Skeletal muscle cell (primary cell): ENCODE data around the gene ECI2.
"Not testable (repeated sequence)": the region's sequence is repeated elsewhere in the genome, so short reads cannot be mapped to it uniquely, and the experiment has no call there.

Experiments used
- DNase-seq: peaks from one replicate; pipeline ENCODE4 v3.0.0-alpha.2; 2010; ENCODE audit warnings: low read depth
- H3K4me3 ChIP-seq: 2 replicates; pipeline ENCODE4 v1.5.1; 2011; ENCODE audit warnings: low read depth, mild to moderate bottlenecking, control low read depth, low read length, moderate library complexity

The ECI2 gene

DNA sequence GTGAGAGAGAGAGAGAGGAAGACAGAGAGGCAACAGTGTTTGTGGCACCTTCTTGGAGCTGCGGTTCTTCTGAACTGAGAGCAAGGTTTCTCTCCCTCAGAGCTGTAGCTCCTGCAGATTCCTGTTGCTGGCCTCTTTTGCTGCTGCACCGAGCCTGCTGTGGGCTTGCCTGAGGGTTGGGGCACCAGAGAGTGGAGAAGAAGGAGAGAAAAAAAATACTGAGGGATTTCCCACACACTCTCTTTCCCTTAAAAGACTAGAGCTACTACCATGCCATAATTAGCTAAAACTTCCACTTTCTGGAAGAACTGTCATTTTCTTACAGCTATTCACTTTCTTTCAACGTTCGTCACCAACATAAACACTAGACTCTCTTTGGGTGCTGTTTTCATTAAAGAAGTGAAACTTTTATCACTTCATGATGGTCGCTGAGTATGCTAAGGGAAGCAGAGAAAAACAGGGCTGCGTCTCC, 18.2 kb upstream of the ECI2 start:
- no peak overlapping the region for H3K4me3 ChIP-seq
- DNase-seq: no peak

DNA sequence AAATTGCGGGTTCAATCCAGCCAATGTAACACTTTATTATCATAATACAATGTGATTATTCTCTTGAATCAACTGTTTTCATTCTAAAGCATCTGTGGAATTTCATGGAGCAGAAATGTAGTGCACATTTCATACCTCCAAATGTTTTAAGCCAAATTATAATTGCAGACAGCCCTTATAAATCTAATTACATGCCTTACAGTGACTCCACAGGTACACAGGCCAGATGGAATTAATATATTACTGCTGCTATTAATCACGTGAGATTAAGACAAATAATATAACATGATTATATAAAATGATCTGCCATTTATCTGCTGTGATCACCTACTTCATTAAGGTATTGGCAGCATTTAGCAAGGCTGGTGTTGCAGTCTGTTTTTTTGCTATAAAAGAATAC, 9.7 kb upstream of the ECI2 start:
- no peak overlapping the region for H3K4me3 ChIP-seq
- DNase-seq: no peak

DNA sequence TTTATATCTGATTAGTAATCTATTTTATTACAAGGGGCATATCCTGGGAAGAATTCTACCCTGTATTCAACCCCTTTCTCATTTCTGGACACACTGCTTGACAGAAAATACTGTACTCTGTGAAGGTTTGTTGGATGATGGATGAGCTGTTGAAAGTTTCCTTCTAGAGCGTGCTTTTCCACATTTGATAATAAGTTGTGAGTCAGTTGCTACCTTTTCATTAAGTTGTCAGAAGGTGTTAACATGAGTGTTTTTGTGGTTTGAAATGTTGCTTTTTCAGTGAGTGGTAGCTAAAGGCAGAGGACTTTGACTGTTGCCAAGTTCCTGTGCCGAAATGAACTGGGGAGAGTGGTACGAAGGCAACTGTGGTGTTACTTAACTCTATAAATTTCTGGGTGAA, 3.9 kb upstream of the ECI2 start:
- no peak for DNase-seq
- no peak overlapping the region for H3K4me3 ChIP-seq

DNA sequence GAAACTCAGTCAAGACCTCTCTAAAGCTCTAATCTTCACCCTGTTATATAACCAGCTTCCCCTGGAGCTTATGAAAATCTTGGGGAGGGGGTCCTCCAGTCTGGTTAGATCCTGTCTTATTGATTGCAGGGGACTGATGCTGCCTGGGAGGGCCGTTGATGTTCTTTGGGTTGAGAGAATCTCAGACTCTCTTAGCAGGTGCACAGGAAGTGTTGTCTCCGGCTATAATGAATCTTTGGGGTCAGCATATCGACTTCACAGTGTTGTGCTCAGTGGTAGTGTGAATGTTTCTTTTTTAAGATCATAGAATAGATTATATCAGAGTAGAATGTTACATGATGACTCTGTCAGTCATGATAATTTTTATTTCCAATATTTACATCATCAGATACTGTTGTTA, 2.8 kb upstream of the ECI2 start:
- no peak overlapping the region for H3K4me3 ChIP-seq
- DNase-seq: no peak

GRCh38 chr6:4136354-4136831, 1.0 kb upstream of the ECI2 start:
- no peak for DNase-seq
- H3K4me3 ChIP-seq: peak overlapping the region; percentile 59

DNA sequence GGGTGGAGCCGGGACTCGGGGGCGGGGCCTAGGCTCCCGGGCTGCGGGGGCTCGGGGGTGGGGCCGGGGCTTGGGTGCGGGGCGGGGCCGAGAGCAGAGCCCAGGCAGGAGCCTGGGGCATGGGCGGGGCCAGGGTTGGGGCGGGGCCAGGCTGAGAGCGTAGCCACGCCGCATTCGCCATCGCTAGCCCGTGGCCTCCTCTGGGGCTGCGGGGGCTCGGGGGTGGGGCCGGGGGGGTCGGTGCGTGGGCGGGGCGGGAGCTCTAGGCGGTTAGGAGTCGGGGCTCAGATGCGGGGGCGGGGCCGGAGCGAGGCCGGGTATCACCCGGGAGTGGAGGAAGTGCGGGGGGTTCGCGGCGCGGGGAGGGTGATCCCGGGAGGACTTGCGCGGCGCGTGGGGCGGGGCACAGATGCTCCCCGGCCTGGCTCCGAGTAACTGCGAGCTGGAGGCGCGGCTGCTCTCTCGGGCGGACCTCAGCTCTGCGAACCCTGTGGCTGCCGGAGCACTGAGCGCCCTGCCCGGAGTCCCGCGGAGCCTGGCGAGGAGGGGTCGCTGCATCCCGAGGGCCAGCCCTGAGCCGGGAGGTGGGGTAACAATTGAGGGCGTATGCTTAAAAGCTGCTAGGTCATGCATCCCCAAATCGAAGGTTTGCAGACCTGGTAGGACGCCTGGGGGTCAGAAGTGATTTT, 434 bp upstream of the ECI2 start:
- H3K4me3 ChIP-seq: peak overlapping the region; percentile 59
- peak; percentile 89 for DNase-seq

GRCh38 chr6:4133941-4134838, 1.2 kb downstream of the ECI2 start:
- H3K4me3 ChIP-seq: peak overlapping the region; percentile 86
- DNase-seq: no peak

GRCh38 chr6:4130357-4130987, 4.9 kb downstream of the ECI2 start:
- no peak for DNase-seq
- H3K4me3 ChIP-seq: no peak overlapping the region

- no peak for DNase-seq
These were observed 5.9 kb downstream of the ECI2 start for GRCh38 chr6:4129446-4129845.

DNA sequence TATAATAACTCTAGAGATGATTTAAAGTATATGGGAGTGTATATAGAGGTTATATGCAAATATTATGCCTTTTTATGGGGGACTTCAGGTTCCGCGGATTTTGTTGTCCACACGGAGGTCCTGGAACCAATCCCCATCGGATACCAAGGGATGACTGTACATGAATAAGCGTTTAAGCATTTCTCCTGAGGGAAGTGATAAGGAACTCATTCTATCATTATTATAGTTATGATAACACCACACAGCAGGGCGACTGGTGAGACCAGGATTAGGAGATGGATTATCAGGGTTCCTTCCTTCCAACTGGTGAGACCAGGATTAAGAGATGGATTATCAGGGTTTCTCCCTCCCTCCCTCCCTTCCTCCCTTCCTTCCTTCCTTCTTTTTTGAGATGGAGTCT, 6.6 kb downstream of the ECI2 start:
- no peak overlapping the region for H3K4me3 ChIP-seq
- DNase-seq: no peak

More at GRCh38 chr6:4129446-4129845, 5.9 kb downstream of the ECI2 start:
- no peak overlapping the region for H3K4me3 ChIP-seq

GRCh38 chr6:4128072-4128471, 7.3 kb downstream of the ECI2 start:
- no peak overlapping the region for H3K4me3 ChIP-seq
- no peak for DNase-seq

- no peak overlapping the region for H3K4me3 ChIP-seq
- peak; percentile 79 for DNase-seq
These were observed 9.2 kb downstream of the ECI2 start for GRCh38 chr6:4125933-4126864.

- H3K4me3 ChIP-seq: no peak overlapping the region
- DNase-seq: no peak
These were observed 9.9 kb downstream of the ECI2 start for GRCh38 chr6:4125500-4125899.

DNA sequence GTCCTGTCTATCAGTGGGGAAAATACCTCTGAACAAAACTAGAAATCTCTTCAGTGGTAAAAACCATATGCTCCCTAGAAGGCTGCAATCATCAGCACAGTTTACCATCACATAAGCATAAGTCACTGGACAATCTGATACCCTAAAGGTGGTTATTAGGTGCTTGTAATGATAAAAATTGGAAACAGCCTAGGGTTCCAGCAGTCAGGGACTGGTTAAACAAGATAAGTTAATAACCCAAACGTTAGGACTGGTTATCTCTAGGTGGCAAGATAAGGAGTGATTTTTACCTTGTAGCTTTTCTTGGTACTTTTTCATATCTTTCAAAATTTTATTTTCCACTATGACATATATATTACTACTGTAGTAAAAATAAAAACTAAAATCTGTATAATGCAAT, 11.0 kb downstream of the ECI2 start:
- no peak overlapping the region for H3K4me3 ChIP-seq
- no peak for DNase-seq

DNA sequence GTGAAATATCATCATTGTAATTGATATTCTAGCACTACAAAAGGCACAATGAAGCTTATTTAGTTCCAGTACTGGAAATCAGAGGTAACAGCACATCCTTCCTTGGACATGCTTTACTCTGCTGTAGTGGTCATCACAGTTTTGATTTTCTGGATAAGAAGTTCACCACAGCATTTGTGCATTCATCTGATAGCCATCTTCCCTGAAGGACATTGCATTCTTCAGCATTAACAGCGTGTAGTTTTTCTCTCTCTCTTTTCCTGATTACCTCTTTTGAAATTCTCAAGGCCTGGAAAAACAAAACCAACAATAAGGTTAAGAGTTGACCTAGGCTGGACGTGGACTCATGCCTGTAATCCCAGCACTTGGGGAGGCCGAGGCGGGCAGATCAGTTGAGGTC, 19.6 kb downstream of the ECI2 start:
- DNase-seq: no peak
- no peak overlapping the region for H3K4me3 ChIP-seq

DNA sequence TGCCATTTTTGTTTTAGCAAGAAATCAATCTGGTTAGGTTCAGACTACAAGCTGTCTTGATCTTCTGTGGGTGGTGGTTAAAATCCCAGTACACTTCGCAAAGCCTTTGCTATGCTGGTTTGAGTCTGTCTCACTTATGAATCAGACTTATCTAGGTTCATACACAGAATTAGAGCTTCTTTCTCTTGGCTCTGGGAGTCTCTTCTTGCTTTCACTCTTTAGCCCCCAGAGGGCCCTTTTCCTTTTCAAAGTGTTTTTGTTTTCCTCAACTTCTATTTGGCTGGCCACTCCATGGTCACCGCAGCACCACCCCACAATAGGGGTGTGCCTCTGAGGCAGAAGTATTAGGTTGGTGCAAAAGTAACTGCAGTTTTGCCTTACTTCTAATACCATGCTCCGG, 21.3 kb downstream of the ECI2 start:
- no peak overlapping the region for H3K4me3 ChIP-seq
- no peak for DNase-seq

DNA sequence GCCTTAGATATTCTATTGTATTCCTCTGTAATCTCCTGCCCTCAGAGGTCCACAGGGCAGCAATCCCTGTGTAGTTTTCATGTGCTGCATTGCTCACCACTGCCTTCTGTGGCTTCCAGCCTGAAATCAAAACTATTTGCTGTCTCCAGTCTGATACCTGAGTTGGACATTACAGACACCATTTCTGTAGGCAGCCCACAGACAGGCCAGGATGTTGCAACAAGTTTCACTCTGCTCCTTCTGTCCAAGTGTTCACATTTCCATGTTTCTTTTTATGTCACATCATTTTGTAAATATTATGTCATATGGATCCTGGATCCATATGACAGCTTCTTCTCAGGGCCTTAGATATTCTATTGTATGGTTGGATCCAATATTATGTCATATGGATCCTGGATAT, 21.7 kb downstream of the ECI2 start:
- no peak for DNase-seq
- H3K4me3 ChIP-seq: no peak overlapping the region

GRCh38 chr6:4112366-4112765, 23.0 kb downstream of the ECI2 start:
- no peak overlapping the region for H3K4me3 ChIP-seq
- no peak for DNase-seq

DNA sequence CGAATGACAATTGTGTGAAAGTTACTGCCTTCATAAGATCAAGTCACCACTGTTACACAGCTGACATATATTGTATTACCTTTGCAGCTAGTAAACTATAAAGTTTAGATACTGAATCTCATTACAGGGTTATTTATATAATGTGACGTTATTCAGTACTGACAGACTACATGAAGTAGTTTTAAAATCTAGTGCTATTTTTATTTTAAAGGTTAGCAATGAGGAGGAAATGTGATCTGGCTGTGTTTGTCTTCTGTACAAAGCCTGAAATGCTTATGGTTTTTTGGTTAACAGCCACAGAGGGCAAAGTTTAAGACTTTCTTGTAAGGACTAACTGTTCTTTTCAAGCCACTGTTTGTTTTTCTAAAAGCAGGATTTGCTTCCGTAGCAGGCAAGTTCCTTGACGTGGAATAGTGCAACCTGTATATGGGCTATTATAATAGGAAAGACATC, 26.0 kb downstream of the ECI2 start:
- not testable (repeated sequence) for H3K4me3 ChIP-seq
- peak; percentile 74 for DNase-seq
